Smooth muscle cell (in vitro differentiated cells): ENCODE measurements around the gene GRID1. TPM values are rescaled to one million over a fixed set of nuclear protein-coding genes. Genes with fewer than 3 reads are reported as not detected.
"Not testable (repeated sequence)": the region's sequence is repeated elsewhere in the genome, so short reads cannot be mapped to it uniquely, and the experiment has no call there.

ENCODE experiments used
- DNase-seq: peaks from one replicate; lab custom pipeline; 2025; ENCODE audit not compliant: unreplicated experiment; lab: John Stamatoyannopoulos, UW
- H2AFZ ChIP-seq: fragments of 200-600 bp; sonication (generic); 2 replicates; pipeline ENCODE4 v1.6.0; 2016; ENCODE audit warnings: antibody characterized with exemption, low read depth, mild to moderate bottlenecking
- H3F3A ChIP-seq: fragments of 200-600 bp; sonication (generic); 2 replicates; pipeline ENCODE4 v1.6.0; 2017; ENCODE audit warnings: antibody characterized with exemption, low read depth
- H3K27ac ChIP-seq: fragments of 200-600 bp; sonication (generic); 2 replicates; pipeline ENCODE4 v1.5.1; 2016; ENCODE audit warnings: low read depth, mild to moderate bottlenecking
- H3K27me3 ChIP-seq: fragments of 200-600 bp; sonication (generic); 2 replicates; pipeline ENCODE4 v1.6.1; 2016; ENCODE audit warnings: low read depth, mild to moderate bottlenecking
- H3K36me3 ChIP-seq: fragments of 200-600 bp; sonication (generic); 2 replicates; pipeline ENCODE4 v1.5.1; 2016; ENCODE audit warnings: low read depth
- H3K4me1 ChIP-seq: fragments of 200-600 bp; sonication (generic); 2 replicates; pipeline ENCODE4 v1.5.1; 2016; ENCODE audit warnings: low read depth
- H3K4me2 ChIP-seq: fragments of 200-600 bp; sonication (generic); 2 replicates; pipeline ENCODE4 v1.6.0; 2016; ENCODE audit warnings: mild to moderate bottlenecking
- H3K4me3 ChIP-seq: fragments of 200-600 bp; sonication (generic); 2 replicates; pipeline ENCODE4 v1.5.1; 2016; ENCODE audit warnings: mild to moderate bottlenecking
- H3K79me2 ChIP-seq: fragments of 200-600 bp; sonication (generic); 2 replicates; pipeline ENCODE4 v1.6.0; 2016; ENCODE audit warnings: low read depth, mild to moderate bottlenecking
- H3K9ac ChIP-seq: fragments of 200-600 bp; sonication (generic); 2 replicates; pipeline ENCODE4 v1.6.0; 2016; ENCODE audit warnings: low read depth
- H3K9me3 ChIP-seq: fragments of 200-600 bp; sonication (generic); replicated peaks from 2 replicates; pipeline ENCODE4 v1.5.1; 2016; ENCODE audit warnings: low read depth
- H4K20me1 ChIP-seq: fragments of 200-600 bp; sonication (generic); 2 replicates; pipeline ENCODE4 v1.6.0; 2016; ENCODE audit warnings: low read depth
- CTCF ChIP-seq: fragments of 200-600 bp; sonication (generic); IDR thresholded peaks from 2 replicates; pipeline ENCODE4 v1.5.1; 2017; ENCODE audit warnings: borderline replicate concordance, mild to moderate bottlenecking, antibody characterized with exemption; ENCODE audit not compliant: insufficient read depth, poor library complexity, severe bottlenecking
- WGBS: methylation state at CpG from one replicate; pipeline ENCODE4 v1.1.7; 2016; ENCODE audit warnings: low lambda C conversion rate; 5-methylcytosine and 5-hydroxymethylcytosine counted together
- polyA plus RNA-seq: library from polyadenylated mRNA; unstranded; fragments of >200 nt; fragmentation: Nextera tagmentation; extraction: Ambion mirVana; gene quantifications from 2 replicates; pipeline ENCODE4 v1.2.1, GENCODE V29; 2016
- total RNA-seq: library from RNA; depleted of rRNA; stranded (reverse); fragments of >200 nt; gene quantifications from 2 replicates; pipeline ENCODE4 v1.2.3, GENCODE V29; 2014

GRID1 gene
- total and polyA plus RNA-seq, 2 experiments from 2014 or later: 4.4 to 7.4 TPM

- Histone ChIP-seq H3K4me1 (no peaks in the 10 kb centered on the region), H3K27me3 (no peaks in the 10 kb centered on the region), H3K9ac (no peak overlapping the region), H2AFZ (no peak overlapping the region), H3K36me3 (no peaks in the 10 kb centered on the region), H3K27ac (no peak overlapping the region), H3K9me3 (no peaks in the 10 kb centered on the region), H4K20me1 (peaks cover 9% of the 10 kb centered on the region), H3K4me2 (no peak overlapping the region), H3K4me3 (no peak overlapping the region), H3F3A (no peaks in the 10 kb centered on the region), H3K79me2 (no peaks in the 10 kb centered on the region)
- no peak for DNase-seq
- 100% methylated on average over 4 of the region's 4 CpGs for WGBS
- no peak for TF ChIP-seq CTCF
Measured at GRCh38 chr10:86242761-86243160, 123.8 kb downstream of the GRID1 start.

GRCh38 chr10:86238089-86238488 lies 128.5 kb downstream of the GRID1 start:
- not testable (repeated sequence) for H4K20me1 ChIP-seq, H3K4me2 ChIP-seq, H3K4me3 ChIP-seq, H3F3A ChIP-seq, H3K9me3 ChIP-seq, H3K9ac ChIP-seq, H3K36me3 ChIP-seq, H3K27ac ChIP-seq, DNase-seq, H3K79me2 ChIP-seq, H2AFZ ChIP-seq, H3K27me3 ChIP-seq
- peaks cover 11% of the 10 kb centered on the region for H3K4me1 ChIP-seq
- WGBS: 47% methylated on average over 2 of the region's 2 CpGs

GRCh38 chr10:86234541-86235270 lies 131.9 kb downstream of the GRID1 start:
- H3K27ac ChIP-seq: no peak overlapping the region
- H3K36me3 ChIP-seq: no peaks in the 10 kb centered on the region
- H3K27me3 ChIP-seq: no peaks in the 10 kb centered on the region
- no peak for TF ChIP-seq CTCF
- no peaks in the 10 kb centered on the region for H3K79me2 ChIP-seq
- no peaks in the 10 kb centered on the region for H3F3A ChIP-seq
- peaks cover 11% of the 10 kb centered on the region for H3K4me1 ChIP-seq
- no peak overlapping the region for H3K4me2 ChIP-seq
- H3K9me3 ChIP-seq: no peaks in the 10 kb centered on the region
- peaks cover 5% of the 10 kb centered on the region for H4K20me1 ChIP-seq
- WGBS: 84% methylated on average over 11 of the region's 11 CpGs
- no peak for DNase-seq
- no peak overlapping the region for H3K4me3 ChIP-seq
- no peak overlapping the region for H3K9ac ChIP-seq
- no peak overlapping the region for H2AFZ ChIP-seq

GRCh38 chr10:86234107-86234506 lies 132.5 kb downstream of the GRID1 start:
- H3K27ac ChIP-seq: no peak overlapping the region
- peaks cover 11% of the 10 kb centered on the region for H3K4me1 ChIP-seq
- WGBS: 61% methylated on average over 7 of the region's 7 CpGs
- H3K4me3 ChIP-seq: no peak overlapping the region
- no peaks in the 10 kb centered on the region for H3K27me3 ChIP-seq
- no peaks in the 10 kb centered on the region for H3K79me2 ChIP-seq
- no peaks in the 10 kb centered on the region for H3F3A ChIP-seq
- no peak for TF ChIP-seq CTCF
- H3K4me2 ChIP-seq: no peak overlapping the region
- no peak overlapping the region for H3K9ac ChIP-seq
- DNase-seq: no peak
- no peaks in the 10 kb centered on the region for H3K9me3 ChIP-seq
- no peak overlapping the region for H2AFZ ChIP-seq
- H3K36me3 ChIP-seq: no peaks in the 10 kb centered on the region
- H4K20me1 ChIP-seq: peaks cover 5% of the 10 kb centered on the region
